ENCODE data around the gene KCNN2. TPM values are rescaled to one million over a fixed set of nuclear protein-coding genes. Genes with fewer than 3 reads are reported as not detected.
A peak's percentile ranks its signal among the peaks of the same experiment; 100 is the strongest.
"Not testable (repeated sequence)": the region's sequence is repeated elsewhere in the genome, so short reads cannot be mapped to it uniquely, and the experiment has no call there.

The KCNN2 gene
- total RNA-seq, 1 experiment from 2014 or later: 15.8 TPM

DNA sequence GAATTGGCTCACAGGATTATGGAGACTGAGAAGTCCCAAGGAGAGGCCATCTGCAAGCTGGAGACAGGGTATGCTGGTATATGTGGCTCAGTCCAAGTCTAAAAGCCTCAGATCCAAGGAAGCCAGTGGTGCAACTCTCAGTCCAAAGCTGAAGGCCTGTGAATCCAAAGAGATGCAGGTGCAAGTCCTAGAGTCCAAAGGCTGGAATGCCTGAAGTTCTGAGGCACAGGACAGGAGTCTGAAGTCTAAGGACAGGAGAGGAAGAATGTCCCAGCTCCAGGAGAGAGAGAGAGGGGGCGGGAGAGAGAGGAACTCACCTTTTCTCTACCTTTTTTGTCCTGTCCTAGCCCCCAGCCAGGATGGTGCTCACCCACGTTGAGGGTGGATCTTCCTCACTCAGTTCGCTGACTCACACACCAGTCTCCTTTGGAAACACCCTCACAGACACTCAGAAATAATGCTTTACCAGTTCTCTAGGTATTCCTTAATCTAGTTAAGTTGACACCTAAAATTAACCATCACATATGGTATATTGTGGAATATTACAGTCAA lies 49.6 kb downstream of the KCNN2 start:
- in situ Hi-C loops (cut with HindIII; ENCODE audit: low pct_unique_long_range_greater_than_20kb, low sequenced_read_pairs): no loop called here
- no peak for DNase-seq (ENCODE audit: low read depth, low spot score)

GRCh38 chr5:114412510-114413171 lies 50.8 kb downstream of the KCNN2 start:
- DNase-seq (ENCODE audit: low read depth, low spot score): peak; percentile 28
- in situ Hi-C loops (cut with HindIII; ENCODE audit: low pct_unique_long_range_greater_than_20kb, low sequenced_read_pairs): no loop called here

DNA sequence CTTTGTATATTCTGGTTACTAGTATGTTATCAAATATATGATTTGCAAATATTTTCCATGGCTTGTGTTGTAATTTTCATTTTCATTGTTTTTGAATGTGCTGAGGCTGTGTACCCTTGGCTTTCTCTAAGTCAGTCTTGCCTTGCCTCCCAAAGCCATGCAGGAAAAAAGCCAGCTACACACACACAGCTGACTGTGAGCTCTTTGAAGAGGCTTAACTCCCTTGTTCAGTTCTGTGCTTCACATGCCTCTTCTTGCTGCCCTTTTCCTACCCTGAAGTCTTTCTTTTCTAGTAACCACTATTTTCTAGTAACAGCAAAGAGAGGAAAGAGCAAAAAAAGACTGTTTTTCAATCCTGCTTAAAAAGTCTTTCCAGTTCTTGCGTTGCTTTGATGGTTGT lies 53.9 kb downstream of the KCNN2 start:
- peak; percentile 35 for DNase-seq (ENCODE audit: low read depth, low spot score)
- in situ Hi-C loops (cut with HindIII; ENCODE audit: low pct_unique_long_range_greater_than_20kb, low sequenced_read_pairs): no loop called here

DNA sequence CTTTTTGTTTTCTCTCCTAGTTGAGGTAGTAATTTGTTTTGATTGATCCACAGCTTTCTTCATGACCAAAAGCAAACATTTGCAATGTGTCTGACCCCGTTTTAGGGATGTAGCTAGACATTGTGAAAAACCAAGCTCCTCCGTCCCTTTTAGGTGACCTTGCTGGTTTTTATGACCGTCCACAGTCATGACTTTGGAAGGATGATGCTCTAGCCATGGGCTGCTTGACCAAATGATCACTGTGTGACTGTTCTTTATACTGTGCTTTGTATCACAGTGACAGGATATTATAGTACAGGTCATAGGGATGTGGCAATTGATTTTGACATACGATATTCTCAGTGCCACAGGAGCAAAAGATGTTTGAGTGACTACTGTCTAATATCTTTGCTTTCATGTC lies 54.4 kb downstream of the KCNN2 start:
- in situ Hi-C loops (cut with HindIII; ENCODE audit: low pct_unique_long_range_greater_than_20kb, low sequenced_read_pairs): no loop called here
- DNase-seq (ENCODE audit: low read depth, low spot score): no peak

DNA sequence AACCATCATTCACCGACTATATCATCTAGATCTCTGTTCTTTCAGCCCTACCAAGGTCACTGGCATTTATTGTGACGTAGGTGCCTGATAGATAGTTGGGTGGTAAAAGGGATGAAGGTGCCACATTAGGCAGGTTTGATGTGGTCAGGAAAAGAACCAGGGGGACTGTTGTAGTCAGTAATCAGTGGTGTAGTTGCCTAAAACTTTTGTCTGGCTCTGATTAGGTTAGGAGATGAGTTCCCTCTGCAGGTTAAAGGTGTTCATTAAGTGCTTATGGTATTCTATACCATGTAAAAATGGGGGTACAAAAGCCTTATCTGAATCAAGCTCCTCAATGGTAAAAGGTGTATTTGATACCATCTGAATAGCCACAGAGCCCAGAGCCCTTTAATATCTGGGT lies 55.6 kb downstream of the KCNN2 start:
- no peak for DNase-seq (ENCODE audit: low read depth, low spot score)
- in situ Hi-C loops (cut with HindIII; ENCODE audit: low pct_unique_long_range_greater_than_20kb, low sequenced_read_pairs): no loop called here

GRCh38 chr5:114418176-114419066 lies 56.6 kb downstream of the KCNN2 start:
- in situ Hi-C loops (cut with HindIII; ENCODE audit: low pct_unique_long_range_greater_than_20kb, low sequenced_read_pairs): no loop called here
- peak; percentile 87 for DNase-seq (ENCODE audit: low read depth, low spot score)

- in situ Hi-C loops (cut with HindIII; ENCODE audit: low pct_unique_long_range_greater_than_20kb, low sequenced_read_pairs): no loop called here
- DNase-seq (ENCODE audit: low read depth, low spot score): no peak
These were observed 57.2 kb downstream of the KCNN2 start for GRCh38 chr5:114419067-114419388.

DNA sequence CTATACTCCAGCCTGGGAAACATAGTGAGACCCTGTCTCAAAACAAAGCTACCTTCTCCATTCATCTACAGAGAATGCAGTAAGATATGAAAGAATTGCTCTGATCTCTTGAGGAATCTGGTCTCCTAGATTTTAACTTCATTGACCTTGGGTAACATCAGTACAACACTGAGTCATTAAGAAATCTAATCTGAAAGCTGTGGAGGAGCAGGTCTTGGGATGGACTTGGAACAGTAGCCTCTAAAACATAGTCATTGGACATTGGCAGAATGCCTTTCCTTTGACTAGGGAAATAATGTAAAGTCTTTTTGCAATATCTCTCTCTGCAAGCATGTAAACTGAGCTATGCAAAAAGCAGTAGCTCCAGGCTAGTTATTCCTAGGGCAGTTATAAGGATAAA lies 58.1 kb downstream of the KCNN2 start:
- in situ Hi-C loops (cut with HindIII; ENCODE audit: low pct_unique_long_range_greater_than_20kb, low sequenced_read_pairs): no loop called here
- peak; percentile 99 for DNase-seq (ENCODE audit: low read depth, low spot score)

- in situ Hi-C loops (cut with HindIII; ENCODE audit: low pct_unique_long_range_greater_than_20kb, low sequenced_read_pairs): no loop called here
- DNase-seq (ENCODE audit: low read depth, low spot score): no peak
These were observed 65.3 kb downstream of the KCNN2 start for GRCh38 chr5:114427204-114427603.

- in situ Hi-C loops (cut with HindIII; ENCODE audit: low pct_unique_long_range_greater_than_20kb, low sequenced_read_pairs): no loop called here
- no peak for DNase-seq (ENCODE audit: low read depth, low spot score)
These were observed 68.7 kb downstream of the KCNN2 start for GRCh38 chr5:114430532-114430931.

GRCh38 chr5:114432684-114433083 lies 70.8 kb downstream of the KCNN2 start:
- in situ Hi-C loops (cut with HindIII; ENCODE audit: low pct_unique_long_range_greater_than_20kb, low sequenced_read_pairs); DNase-seq (ENCODE audit: low read depth, low spot score): not testable (repeated sequence)

- peak; percentile 93 for DNase-seq (ENCODE audit: low read depth, low spot score)
- in situ Hi-C loops (cut with HindIII; ENCODE audit: low pct_unique_long_range_greater_than_20kb, low sequenced_read_pairs): no loop called here
These were observed 72.7 kb downstream of the KCNN2 start for GRCh38 chr5:114434396-114435219.

DNA sequence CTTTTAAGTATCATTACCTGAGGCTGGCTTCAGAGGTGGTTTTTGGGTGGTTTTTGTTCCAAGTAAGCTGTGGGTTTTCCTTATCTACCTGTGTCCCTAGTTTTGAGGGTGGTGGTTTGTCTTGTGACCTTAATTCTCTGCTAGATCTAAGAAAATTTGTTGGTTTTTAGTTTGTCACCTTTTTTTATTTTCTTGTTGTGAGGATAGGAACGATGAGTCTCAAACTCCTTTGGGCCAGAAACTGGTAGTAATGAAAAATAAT lies 73.3 kb downstream of the KCNN2 start:
- no peak for DNase-seq (ENCODE audit: low read depth, low spot score)
- in situ Hi-C loops (cut with HindIII; ENCODE audit: low pct_unique_long_range_greater_than_20kb, low sequenced_read_pairs): no loop called here

DNA sequence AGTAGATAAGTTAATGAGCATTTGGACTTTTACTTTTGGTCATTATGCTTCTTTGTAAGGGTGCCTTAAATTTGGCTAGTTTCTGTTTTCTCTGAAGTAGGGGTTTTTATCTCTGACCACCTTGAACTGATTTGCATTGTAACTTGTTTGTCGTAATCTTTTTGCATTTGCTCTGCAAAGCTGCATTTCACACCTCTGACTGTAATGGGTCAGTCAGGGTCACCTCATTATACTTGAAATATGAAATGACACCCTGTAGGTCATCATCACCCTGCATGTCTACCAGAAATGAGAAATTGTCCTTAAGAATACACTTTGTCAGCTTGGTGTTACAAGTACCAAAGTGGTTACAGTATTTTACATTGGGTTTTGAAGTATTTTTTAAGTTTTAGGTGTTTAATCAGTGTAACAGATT lies 74.0 kb downstream of the KCNN2 start:
- in situ Hi-C loops (cut with HindIII; ENCODE audit: low pct_unique_long_range_greater_than_20kb, low sequenced_read_pairs): no loop called here
- no peak for DNase-seq (ENCODE audit: low read depth, low spot score)

DNA sequence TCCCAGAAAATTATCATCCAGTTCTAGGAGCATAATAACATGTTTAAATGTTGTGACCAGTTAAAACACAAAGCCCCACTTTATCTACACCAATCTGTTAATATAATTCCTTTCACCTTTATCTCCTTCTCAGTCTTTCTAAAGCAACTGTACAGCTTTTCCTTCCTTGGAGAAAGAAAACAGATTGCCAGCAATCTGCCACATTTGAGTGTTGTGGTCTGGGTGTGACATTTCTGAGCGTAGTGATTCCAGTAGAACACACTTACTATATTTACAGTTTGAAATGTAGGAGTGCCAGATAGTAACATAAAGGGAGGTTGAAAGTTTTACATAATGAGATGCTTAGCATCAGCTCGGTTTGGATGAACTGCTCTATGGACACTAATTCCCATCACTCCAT lies 76.1 kb downstream of the KCNN2 start:
- in situ Hi-C loops (cut with HindIII; ENCODE audit: low pct_unique_long_range_greater_than_20kb, low sequenced_read_pairs): no loop called here

GRCh38 chr5:114438471-114438870 lies 76.6 kb downstream of the KCNN2 start:
- DNase-seq (ENCODE audit: low read depth, low spot score): no peak
- in situ Hi-C loops (cut with HindIII; ENCODE audit: low pct_unique_long_range_greater_than_20kb, low sequenced_read_pairs): no loop called here

More for the DNA sequence above, 76.1 kb downstream of the KCNN2 start:
- DNase-seq (ENCODE audit: low read depth, low spot score): no peak

DNA sequence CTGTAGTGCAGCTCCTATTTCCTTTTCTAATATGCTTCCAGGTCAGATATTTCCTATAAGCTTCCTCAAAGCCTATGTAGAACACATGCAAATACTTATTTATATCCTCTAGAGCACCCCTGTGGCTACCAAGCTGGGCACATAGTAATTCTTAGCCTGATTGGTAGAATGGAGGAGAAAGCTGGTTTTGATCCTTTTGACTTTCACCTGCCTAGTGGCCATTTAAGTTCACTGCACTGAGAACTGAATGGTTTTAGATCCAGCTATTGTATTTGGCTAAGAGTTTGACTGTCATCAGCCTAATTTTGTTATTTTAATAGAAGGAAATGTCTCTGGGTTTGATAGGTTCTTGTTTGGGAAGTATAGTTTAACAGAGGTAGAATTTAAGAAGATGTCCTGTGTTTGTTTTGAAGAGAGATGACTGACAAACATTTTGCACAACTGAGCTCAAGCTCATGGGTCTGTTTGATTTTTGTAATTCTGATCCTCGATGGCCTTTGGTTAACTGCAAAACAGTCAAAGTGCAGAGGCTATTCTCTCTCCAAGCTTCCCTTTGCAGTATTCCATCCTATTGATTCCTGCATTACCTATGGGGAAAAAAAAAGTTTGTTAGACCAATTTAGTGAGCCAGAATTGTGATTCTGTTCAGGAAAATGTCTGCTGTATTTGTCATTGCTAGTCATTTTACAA lies 85.4 kb downstream of the KCNN2 start:
- in situ Hi-C loops (cut with HindIII; ENCODE audit: low pct_unique_long_range_greater_than_20kb, low sequenced_read_pairs): no loop called here
- peak; percentile 77 for DNase-seq (ENCODE audit: low read depth, low spot score)

- in situ Hi-C loops (cut with HindIII; ENCODE audit: low pct_unique_long_range_greater_than_20kb, low sequenced_read_pairs): no loop called here
- DNase-seq (ENCODE audit: low read depth, low spot score): no peak
These were observed 86.6 kb downstream of the KCNN2 start for GRCh38 chr5:114448481-114448880.
